Measurements from ENCODE around the gene DLGAP1. TPM values are rescaled to one million over a fixed set of nuclear protein-coding genes. Genes with fewer than 3 reads are reported as not detected.

The DLGAP1 gene
- polyA plus RNA-seq, 1 donor from 2014 or later = 4.5 TPM

- Histone ChIP-seq H3K9me3 (ENCODE audit: low read length) (no peaks in the 10 kb centered on the region), H3K4me2 (ENCODE audit: low read length) (no peak overlapping the region), H4K20me1 (ENCODE audit: insufficient read depth) (no peaks in the 10 kb centered on the region), H3K9me2 (ENCODE audit: insufficient read depth, low read length) (no peaks in the 10 kb centered on the region), H3F3A (ENCODE audit: insufficient read depth, low read length, poor library complexity, severe bottlenecking) (no peaks in the 10 kb centered on the region), H3K36me3 (ENCODE audit: insufficient read depth, low read length) (no peaks in the 10 kb centered on the region), H3K27me3 (ENCODE audit: insufficient read depth, low read depth, low read length) (no peaks in the 10 kb centered on the region), H3K79me2 (replicated peaks; ENCODE audit: insufficient read depth, low read length) (no peaks in the 10 kb centered on the region), H3K9ac (ENCODE audit: low read length) (no peak overlapping the region), H3K4me3 (ENCODE audit: low read length) (no peak overlapping the region), H2AFZ (ENCODE audit: low read depth, low read length) (no peak overlapping the region), H3K27ac (ENCODE audit: low read length) (no peak overlapping the region)
- TF ChIP-seq CTCF (IDR thresholded peaks at IDR 0.05; ENCODE audit: poor library complexity, severe bottlenecking) (no peak), REST (IDR thresholded peaks at IDR 0.05; ENCODE audit: borderline replicate concordance) (no peak), EP300 (conservative IDR thresholded peaks at IDR 0.05; ENCODE audit: poor library complexity, severe bottlenecking) (no peak), EZH2 (IDR thresholded peaks at IDR 0.05; ENCODE audit: borderline replicate concordance, insufficient read depth, low read length, poor library complexity, severe bottlenecking) (no peak), RAD21 (conservative IDR thresholded peaks at IDR 0.05) (no peak), POLR2AphosphoS5 (IDR thresholded peaks at IDR 0.05) (no peak), TAF1 (IDR thresholded peaks at IDR 0.05; ENCODE audit: low read depth) (no peak), MXI1 (conservative IDR thresholded peaks at IDR 0.05; ENCODE audit: poor library complexity, severe bottlenecking) (no peak), SMC3 (conservative IDR thresholded peaks at IDR 0.05; ENCODE audit: poor library complexity) (no peak)
Observed at GRCh38 chr18:3777122-3777521, 678.0 kb downstream of the DLGAP1 start.

- Histone ChIP-seq H3K27ac (ENCODE audit: low read length) (no peak overlapping the region), H3K79me2 (replicated peaks; ENCODE audit: insufficient read depth, low read length) (no peaks in the 10 kb centered on the region), H2AFZ (ENCODE audit: low read depth, low read length) (no peak overlapping the region), H3K9ac (ENCODE audit: low read length) (no peak overlapping the region), H3F3A (ENCODE audit: insufficient read depth, low read length, poor library complexity, severe bottlenecking) (no peaks in the 10 kb centered on the region), H3K27me3 (ENCODE audit: insufficient read depth, low read depth, low read length) (no peaks in the 10 kb centered on the region), H4K20me1 (ENCODE audit: insufficient read depth) (no peaks in the 10 kb centered on the region), H3K36me3 (ENCODE audit: insufficient read depth, low read length) (no peaks in the 10 kb centered on the region), H3K4me3 (ENCODE audit: low read length) (no peak overlapping the region), H3K9me3 (ENCODE audit: low read length) (no peaks in the 10 kb centered on the region), H3K4me2 (ENCODE audit: low read length) (no peak overlapping the region), H3K9me2 (ENCODE audit: insufficient read depth, low read length) (no peaks in the 10 kb centered on the region)
- TF ChIP-seq EP300 (conservative IDR thresholded peaks at IDR 0.05; ENCODE audit: poor library complexity, severe bottlenecking) (no peak), MXI1 (conservative IDR thresholded peaks at IDR 0.05; ENCODE audit: poor library complexity, severe bottlenecking) (no peak), REST (IDR thresholded peaks at IDR 0.05; ENCODE audit: borderline replicate concordance) (no peak), SMC3 (conservative IDR thresholded peaks at IDR 0.05; ENCODE audit: poor library complexity) (no peak)
Observed at GRCh38 chr18:3775996-3776395, 679.1 kb downstream of the DLGAP1 start.

Measured in neural cell (in vitro differentiated cells).